Fibroblast of skin of abdomen (primary cell): ENCODE results near the gene SMARCA2.
A peak's percentile ranks its signal among the peaks of the same experiment; 100 is the strongest.

ENCODE experiments used
- DNase-seq: peaks from one replicate; pipeline ENCODE4 v3.0.0-alpha.2; 2013

SMARCA2 gene

DNA sequence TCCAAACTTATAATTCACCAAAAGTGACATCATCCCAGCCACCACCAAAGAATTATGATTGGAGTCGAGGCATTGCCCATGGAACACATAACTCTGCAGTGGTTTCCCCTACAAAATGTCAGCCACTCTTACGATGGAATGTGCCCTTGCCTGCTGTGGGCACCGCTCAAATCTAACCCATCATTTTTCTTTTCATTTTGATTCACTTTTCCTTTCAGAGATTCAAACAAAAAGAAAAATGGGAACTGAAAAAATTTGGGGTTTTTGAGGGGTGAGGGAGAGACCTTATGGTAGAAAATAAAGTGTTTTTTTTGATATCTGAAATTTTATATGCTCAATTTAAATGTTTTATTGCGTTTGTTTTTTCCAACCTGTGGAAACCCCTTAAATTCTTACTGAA is 28.1 kb downstream of the SMARCA2 start:
- no peak for DNase-seq

DNA sequence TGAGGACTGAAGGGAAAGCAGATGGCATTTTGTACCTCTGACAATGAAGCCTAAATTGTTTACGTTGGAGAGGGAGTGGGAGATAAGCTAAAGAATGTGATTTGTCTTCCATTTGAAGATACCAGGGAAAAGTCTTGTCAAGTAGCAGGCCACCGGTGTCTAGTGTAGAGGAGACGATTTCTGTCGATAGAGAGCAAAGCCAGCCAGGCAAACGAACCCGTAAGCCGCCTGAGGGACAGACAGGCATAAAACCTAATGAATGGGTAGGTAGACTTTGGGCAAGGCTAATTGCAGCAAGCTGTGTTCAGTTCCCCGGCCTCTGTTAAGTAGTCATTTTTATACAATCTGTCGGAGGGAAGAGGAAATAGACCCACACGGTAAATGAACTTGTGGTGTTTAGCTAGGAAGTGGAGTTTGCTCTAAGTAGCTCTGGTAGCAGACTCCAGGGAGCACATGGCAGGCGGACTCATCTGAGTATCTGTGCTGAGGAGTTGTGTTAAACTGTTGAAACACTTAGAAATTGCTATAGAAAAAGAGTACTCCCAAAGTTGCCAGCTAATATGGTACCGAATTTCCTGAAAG is 28.8 kb downstream of the SMARCA2 start:
- no peak for DNase-seq

DNA sequence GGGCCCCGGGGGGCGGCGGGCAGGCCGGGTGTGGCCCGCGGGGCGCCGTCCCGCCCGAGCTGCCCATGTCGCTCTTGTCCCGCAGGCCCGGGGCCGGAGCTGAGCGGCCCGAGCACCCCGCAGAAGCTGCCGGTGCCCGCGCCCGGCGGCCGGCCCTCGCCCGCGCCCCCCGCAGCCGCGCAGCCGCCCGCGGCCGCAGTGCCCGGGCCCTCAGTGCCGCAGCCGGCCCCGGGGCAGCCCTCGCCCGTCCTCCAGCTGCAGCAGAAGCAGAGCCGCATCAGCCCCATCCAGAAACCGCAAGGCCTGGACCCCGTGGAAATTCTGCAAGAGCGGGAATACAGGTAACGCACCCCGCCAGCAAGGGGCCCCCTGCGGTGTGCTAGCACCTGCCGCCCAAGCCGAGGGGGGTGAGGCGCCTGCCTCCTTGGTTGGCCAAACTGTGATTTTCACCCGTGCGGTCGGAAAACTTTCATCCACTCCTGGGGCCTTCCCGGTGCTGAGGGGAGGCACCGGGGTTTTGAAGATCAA is 32.1 kb downstream of the SMARCA2 start:
- no peak for DNase-seq

DNA sequence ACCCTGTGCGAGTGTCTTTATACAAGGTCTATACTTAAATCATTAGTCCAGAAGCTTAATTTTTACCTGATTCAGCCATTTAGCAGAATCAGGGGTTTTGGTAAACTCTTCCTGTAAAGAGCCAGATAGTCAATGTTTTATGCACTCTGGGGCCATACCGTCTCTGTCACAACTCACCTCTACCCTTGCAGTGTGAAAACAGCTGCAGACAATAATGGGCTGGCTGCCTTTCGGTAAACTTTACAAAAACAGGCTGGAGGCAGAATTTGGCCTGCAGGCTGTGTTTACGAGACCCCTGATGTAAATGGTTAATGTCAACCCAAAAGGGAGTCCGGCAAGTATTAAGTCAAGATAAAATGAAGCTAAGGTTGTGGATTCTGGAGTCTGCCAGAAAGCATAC is 32.8 kb downstream of the SMARCA2 start:
- no peak for DNase-seq

DNA sequence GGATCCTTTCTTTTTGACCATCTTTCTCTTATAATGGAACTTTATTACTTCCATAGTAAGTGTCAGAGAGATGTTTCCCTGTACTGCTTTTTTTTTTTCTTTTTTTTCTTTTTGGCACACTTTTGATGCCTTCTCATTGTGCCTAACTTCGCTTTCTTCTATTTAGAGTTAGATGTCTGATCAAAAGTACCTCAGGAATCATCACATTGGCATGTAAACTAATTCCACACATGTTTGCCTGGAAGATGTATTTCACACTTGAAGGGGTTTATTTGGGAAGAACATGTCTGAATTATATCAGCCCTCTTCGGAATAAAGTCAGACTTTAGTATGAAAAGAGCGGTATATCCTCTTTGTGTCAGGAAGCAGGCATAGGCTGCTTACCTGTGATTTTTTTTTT is 35.1 kb downstream of the SMARCA2 start:
- peak; percentile 58 for DNase-seq

DNA sequence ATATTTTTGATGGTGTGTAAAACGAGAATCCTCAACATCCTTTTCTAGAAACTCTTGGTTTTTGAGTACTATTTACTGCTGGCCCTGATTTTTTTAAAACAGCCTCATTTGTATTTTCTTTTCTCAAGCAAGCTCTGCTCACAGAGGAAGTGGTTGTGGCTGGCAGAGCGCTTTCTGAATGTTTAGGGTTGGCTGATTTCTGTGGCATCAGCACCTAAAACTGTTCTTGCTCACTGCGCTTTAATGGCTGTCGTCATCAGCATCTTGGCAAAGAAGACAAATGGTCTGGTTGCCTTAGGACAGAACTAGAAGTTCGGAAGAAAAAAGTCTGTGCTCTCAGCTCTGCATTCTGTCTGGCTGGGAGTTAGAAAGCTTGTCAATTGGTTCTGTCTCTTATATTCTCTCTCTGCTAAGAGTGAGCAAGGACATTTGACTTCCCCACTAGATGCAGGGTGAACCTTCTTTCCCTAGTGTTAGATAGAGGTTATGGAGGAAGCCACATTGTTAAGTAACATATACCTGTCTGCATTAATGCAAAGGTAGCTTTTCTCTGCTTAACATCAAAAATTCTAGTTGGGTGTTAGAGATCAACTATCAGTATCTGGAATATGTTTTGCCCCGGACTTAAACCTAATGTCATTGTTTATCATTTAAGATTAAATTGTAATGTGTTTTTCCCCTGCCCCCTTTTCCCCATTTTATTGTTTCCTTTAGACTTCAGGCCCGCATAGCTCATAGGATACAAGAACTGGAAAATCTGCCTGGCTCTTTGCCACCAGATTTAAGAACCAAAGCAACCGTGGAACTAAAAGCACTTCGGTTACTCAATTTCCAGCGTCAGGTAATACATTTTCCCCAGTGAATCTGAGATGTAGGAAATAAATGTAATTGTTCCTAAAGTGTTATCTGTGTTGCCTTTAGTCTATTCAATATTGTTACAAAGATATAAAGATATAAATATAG is 39.0 kb downstream of the SMARCA2 start:
- DNase-seq, result peak; percentile 48

DNA sequence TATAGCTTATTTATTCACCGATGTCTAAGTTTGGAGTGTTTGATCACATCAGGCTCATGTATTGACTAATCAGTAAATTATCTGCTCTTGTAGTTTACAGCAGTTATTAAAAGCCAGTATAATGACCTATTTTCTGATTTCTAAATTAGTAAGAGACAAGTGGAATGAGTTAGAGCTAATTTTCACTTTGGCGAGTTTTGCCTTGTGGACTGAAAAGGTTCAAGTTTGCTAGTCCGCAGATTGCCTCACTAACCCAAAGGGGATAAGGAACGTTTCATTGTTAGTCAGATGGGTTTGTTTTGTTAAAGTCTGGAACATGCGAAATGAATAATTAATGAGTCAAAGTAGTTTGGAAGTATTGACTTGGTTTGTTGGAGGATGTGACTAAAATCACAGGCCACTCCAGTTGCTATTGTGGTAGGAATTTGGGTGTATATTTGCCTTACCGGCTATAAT is 40.1 kb downstream of the SMARCA2 start:
- DNase-seq, result peak; percentile 43

DNA sequence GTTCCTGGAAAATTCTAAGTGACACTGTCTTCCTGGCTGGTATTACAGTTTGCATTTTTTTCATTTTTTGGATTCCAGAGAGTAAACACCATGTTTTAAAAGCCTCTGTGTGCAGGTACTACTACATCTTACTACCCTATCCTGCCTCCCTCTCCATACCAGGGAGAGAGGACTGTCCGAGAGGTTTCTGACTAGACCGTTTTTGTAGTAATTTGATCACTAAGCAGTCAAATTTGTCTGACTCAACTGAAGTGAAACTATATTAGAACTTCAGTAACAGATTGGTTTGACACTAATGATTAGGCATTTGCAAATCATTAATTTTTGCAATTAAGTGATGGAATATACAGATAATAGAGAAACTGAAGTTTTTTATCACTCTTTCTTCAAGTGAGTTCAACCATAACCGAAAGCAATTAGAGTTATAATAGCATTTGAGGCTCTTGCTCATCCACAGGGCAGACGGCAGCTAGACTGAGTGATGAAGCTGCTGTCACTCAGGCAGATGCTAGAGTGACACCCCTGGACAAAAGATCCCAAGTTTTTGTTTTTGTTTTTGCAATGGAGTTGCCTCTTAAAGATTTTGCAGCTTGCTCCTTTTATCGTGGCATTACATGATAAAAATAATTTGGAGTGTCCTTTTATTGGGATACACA is 44.3 kb downstream of the SMARCA2 start:
- no peak for DNase-seq

DNA sequence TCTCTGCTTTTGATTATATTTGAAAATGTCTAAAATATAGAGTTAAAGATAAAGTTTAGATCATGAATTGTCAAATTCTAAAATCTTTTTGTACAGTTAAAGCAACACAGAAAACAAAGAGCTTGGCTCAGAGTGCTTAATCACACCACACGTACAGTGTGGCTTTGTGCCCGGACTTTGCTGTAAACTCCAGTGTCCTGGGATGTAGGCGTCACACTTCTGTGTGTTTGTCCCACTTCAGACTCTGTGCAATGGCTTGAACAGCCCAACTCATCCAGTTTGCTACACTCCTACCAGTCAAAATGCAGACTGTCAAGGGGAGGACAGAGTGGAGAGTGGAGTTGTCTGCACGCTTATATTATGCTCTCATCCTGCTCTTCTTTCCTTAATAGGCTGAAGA is 45.3 kb downstream of the SMARCA2 start:
- DNase-seq, result no peak

DNA sequence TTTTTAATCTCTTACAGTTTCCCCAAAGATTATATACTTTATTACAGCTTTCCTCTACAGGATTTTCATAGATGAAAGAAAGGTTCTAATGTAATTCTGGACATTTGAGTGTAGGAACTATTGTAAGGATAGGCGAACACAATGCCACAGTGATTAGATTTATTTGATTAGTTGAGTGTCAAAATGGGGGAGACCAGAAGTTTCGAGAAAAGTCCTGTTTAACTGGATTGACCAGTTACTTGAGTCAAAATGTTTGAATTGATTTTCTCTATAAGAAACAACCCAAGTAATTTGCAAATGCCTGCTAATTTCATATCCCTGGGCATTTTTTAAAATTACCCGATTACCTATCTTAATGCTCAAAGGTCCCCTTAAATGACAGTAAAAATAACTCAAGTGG is 50.6 kb downstream of the SMARCA2 start:
- no peak for DNase-seq

DNA sequence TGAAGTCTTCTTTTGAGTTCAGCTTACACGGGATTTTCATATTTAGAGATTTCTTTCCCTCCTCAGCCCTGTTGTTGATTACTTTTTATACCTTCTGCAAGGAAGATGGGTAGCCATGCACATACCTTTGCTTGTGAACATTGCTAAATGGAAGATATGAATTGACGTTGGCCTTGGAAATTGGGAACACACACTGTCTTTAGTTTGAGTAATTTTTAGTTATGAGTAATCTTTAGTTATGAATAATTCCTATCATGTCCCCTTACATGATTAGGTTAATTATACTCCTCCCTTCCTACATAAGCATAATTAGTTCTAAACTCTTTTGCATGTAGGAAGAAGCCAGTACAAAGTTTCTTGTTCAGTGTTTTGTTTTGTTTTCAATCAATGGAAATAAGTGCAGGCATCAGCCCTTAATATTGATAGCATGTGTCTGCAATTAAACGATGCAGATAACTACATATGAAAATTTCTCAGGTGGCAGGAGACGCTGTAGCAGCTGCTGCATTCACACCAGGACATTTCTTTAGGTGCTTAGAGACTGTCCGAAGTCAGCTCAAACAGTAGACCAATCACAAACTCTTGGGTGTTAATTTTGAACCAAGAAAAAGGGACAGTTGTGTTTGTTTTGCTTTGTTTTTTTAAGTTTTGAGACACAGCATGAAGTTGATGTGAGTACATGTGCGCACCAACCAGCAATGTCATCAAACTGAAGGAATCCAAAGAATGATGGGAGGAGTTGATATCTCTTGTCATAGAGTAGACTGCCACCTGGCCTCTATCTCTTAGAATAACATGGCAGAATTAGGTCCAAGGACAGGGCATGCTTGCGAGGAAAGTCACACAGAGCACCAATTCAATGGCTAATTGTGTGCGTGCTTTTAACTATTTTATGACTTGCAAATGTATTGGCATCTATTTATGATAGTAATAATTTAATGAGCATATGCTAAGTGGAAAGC is 51.4 kb downstream of the SMARCA2 start:
- DNase-seq, result peak; percentile 43

DNA sequence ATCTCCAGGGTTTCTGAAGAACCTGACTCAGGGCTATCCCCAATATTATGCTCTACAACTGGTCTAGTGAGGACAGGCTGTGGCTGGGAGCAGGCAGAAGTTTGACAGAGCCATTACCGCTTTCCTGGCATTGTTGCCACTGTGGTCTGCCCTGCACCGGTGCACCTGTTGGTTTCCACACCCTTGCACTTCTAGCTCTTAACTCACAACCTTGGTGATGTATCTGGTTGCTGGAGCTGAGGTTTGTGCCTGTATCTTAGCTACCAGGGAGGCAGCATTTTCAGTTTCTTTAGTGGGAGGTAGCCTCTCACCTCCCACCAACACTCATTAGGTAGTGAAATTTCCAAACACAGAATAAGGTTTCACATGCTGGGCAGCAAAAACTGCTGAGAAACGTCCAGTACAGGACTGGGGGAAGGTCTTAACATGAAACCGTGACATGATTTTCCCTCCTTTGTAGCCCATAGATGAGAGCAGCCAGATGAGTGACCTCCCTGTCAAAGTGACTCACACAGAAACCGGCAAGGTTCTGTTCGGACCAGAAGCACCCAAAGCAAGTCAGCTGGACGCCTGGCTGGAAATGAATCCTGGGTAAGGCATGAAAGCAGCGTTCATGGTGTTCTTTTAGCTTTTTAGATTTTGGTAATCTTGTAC is 57.7 kb downstream of the SMARCA2 start:
- no peak for DNase-seq

DNA sequence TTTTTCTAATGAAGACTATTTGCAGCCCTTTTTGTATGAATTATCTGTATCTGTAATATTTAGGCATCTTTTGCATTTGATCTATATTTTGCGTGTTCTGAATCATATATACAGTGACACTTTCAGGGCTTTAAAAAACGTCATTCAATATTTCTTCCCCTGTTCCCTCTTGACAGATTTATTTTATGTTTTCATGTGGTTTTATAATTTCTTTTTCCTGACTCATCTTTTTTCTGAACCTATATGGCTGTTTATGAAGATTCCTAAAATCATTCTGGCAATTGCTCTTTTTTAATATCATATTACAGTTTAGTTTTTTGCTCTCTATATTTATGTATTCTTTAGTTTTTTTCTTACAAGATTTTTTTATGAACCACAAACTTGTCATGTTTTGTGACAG is 67.6 kb downstream of the SMARCA2 start:
- DNase-seq, result peak; percentile 69

DNA sequence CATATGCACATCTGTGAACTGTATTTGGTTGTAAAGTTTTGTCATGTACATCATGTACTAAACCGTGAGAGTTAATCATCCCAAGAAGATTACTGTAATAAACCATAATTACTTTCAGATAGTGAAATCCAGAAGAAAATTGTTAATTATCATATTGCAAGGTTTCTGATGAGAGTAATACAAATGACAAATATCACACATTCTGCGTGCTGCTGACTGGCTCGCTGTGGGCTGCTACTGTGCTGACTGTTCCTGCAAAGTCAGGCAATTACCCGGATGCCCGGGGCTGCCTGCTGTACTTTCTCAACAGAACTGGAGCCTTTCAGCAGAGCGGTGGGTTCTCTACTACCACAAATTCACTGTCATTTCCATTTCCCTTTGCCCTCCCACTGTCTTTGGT is 68.3 kb downstream of the SMARCA2 start:
- peak; percentile 58 for DNase-seq

DNA sequence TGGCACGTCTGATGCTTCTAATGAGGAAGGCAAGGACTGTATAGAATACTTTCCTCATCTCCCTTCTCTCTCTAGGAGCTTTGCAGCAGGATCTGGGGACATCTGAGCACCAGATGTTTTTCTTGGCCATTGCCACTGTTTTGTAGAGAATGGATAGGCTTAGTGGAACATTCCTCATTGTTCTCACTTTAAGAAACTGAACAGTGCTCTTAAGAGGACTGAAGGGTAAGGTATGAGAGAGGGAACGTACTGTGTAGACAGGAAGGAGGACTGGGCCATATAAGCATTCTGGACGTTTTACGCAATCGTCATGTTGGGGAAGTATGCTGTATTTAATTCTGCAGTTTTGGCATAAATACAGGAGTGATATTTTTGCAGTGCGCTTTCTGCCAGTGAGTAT is 70.6 kb downstream of the SMARCA2 start:
- peak; percentile 93 for DNase-seq

DNA sequence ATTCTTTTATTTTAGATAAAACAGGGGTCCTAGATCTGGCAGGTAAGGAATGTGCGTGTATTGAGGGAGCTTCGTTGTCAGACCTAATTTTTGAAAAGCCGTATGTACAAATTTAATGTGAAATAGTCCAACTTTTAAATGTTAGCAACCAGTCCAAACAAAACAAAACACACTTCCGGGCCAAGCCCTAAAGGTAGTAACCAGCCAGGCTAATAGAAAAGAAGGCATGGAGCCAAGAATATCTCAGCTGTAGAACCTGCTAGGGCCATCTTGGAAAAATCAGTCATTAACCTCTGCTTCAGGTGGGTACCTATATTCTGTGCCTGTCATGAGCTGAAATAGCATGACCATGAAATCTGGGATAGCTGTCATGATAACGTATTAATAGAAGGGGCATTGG is 71.0 kb downstream of the SMARCA2 start:
- no peak for DNase-seq

DNA sequence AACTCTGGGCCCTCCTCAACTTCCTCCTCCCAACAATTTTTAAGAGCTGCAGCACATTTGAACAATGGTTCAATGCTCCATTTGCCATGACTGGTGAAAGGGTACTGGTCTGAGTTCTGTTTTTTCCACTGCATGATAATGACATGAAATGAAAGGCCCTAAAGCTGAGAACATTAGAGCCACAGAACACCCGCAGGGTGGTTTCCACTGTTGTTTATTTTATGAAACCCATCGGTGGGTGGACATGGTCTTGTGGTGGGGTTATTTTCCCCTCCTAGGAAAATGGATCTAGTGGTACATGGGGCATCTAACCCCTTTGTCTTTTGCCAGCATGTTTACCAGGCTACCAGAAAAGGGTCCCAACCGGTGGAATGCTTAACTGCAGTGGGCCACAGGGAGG is 71.8 kb downstream of the SMARCA2 start:
- no peak for DNase-seq

DNA sequence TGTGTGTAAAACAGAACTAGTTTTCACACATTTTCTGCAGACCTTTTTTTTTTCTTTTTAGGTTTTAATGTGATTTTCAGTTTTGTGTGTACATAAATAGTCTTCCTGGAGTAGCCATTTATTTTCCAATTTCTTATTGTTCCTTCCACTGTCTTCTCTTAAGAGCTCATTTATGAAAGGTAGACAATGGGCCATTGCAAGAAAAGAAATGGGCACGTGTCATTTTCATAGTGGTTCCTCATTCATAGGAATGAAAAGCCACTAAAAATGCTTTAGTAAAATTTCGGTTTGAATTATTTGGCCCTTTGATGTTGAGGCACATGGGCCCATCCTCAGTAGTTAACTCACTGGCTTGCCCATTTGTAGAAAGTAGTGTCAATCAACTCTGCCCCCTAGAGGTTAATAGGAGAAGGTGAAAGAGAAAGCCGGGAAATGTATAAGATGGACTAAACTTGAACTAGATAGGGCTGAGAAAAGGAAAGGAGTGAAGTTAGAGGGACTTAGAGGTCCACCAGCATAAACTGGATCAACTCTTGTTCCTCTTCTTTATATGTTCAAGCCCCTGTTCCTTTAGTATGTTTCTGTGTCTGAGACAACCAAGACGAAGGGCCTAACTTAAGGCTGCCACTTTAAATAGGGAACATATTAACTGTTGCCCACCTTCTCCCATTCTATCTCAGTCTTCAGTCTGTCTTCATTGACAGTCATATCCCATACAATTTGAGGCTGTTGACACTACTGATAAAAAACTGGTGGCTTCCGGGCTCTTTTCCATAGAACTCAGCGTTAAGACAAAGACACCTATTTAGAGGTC is 72.6 kb downstream of the SMARCA2 start:
- peak; percentile 49 for DNase-seq

DNA sequence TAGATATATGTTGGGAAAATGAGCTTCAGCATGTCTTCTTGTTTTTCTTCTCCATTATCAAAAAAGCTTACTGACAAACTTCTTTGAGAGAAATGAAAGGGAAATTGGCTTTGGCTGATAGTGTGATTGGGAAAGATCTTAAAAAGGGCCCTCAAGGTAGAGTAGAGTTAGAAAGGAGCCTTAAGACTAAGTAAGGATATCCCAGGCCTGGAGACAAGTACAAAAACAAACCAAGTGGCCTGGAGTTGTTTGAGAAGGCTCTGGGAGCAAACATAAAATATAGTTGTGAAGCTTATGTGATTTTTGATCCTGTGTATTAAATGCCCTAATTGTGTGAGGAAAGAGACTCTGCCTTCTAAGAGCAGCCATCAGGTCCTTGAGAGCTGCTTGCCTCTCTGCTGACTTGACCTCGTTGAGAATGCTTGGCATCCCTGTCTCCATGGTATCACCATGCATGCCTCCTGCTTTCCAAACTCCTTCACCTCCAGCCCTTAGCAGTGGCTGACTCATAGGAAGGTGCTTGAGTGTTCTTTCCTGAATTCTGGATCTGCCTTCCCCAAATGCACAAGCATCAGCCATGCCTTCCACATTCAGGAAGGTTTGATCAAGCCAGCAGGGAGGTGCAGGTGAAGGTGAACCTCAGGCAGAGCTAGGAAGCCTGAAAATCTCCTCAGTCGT is 78.9 kb downstream of the SMARCA2 start:
- peak; percentile 64 for DNase-seq

DNA sequence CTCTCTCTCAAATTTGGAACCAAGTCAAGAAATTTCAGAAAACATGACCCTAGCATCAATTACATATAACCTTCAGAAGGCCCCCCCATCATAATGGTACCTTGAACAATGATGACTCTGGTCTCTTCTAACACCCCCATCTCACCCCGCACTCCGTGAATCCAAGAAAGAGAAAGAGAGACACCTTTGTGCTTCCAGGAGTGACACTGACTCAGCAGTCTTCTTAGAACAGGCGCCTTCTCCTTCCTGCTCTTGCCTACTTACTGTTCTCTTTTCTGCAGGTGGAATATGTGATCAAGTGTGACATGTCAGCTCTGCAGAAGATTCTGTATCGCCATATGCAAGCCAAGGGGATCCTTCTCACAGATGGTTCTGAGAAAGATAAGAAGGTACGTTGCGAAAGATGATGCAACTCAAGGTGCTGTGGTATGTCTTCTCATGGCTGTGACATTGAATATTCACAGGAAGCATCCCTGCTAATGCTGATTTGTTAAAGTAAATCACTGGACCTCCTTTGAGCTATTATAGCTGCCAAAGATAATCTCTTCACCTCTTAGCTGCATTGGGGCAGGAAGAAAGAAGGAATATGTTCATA is 81.3 kb downstream of the SMARCA2 start:
- DNase-seq, result no peak
